Esophagus squamous epithelium (tissue), 4 donors: ENCODE data around the gene CILP2.

Experiments
- CTCF ChIP-seq, 6 experiments: fragments of 450-650 bp in 4 of 6; fragments of 200-600 bp in 2 of 6; sonication (generic) in 2 of 6; IDR thresholded peaks; one replicate each; pipeline ENCODE4 v1.5.1; 2016 to 2019; ENCODE audit warnings: antibody characterized with exemption in 6 of 6, mild to moderate bottlenecking in 4 of 6, moderate library complexity in 4 of 6
- POLR2A ChIP-seq, 4 donors: fragments of 450-650 bp; IDR thresholded peaks; one replicate each; pipeline ENCODE4 v1.6.1; 2017; ENCODE audit warnings: antibody characterized with exemption in 4 of 4, mild to moderate bottlenecking in 4 of 4, moderate library complexity in 3 of 4

- TF ChIP-seq CTCF (IDR thresholded peaks at IDR 0.05) (no peak), POLR2A (IDR thresholded peaks at IDR 0.05) (no peak)
Measured at GRCh38 chr19:19526581-19527370, 11.3 kb upstream of the CILP2 start.
